Measurements from ENCODE around the gene LANCL2. TPM values are rescaled to one million over a fixed set of nuclear protein-coding genes. Genes with fewer than 3 reads are reported as not detected.

LANCL2 gene
- total and polyA plus RNA-seq, 2 experiments from 2014 or later: 7.3 to 10.7 TPM

- TF ChIP-seq ETS1 (IDR thresholded peaks at IDR 0.05): no peak
- TF ChIP-seq ZNF114 (CRISPR knock-in tag; IDR thresholded peaks at IDR 0.05): no peak
- no peak for TF ChIP-seq EZH2phosphoT487 (IDR thresholded peaks at IDR 0.05; ENCODE audit: unreplicated experiment)
- TF ChIP-seq NANOG (IDR thresholded peaks at IDR 0.05; ENCODE audit: borderline replicate concordance): no peak
- TF ChIP-seq POLR2AphosphoS5 (IDR thresholded peaks at IDR 0.05; ENCODE audit: low read depth): no peak
- TF ChIP-seq EZH2 (IDR thresholded peaks at IDR 0.05; ENCODE audit: low read depth, unreplicated experiment): no peak
- no peak for TF ChIP-seq ZNF331 (CRISPR knock-in tag; IDR thresholded peaks at IDR 0.05; ENCODE audit: low read depth)
Observed at GRCh38 chr7:55464422-55464821, 99.3 kb downstream of the LANCL2 start (continued).

GRCh38 chr7:55465691-55466090 is 100.6 kb downstream of the LANCL2 start:
- peaks cover 8% of the 10 kb centered on the region; the same call in 1 of the 2 replicates for H3K36me3 ChIP-seq (ENCODE audit: insufficient read depth)
- DNase-seq (ENCODE audit: low spot score): no peak
- no peak overlapping the region for H3K27ac ChIP-seq (ENCODE audit: low read depth)
- H3K9me2 ChIP-seq (ENCODE audit: insufficient read depth): no peaks in the 10 kb centered on the region
- H3K36me3 Mint-ChIP-seq (ENCODE audit: low read depth): peaks cover 81% of the 10 kb centered on the region
- H4K20me1 ChIP-seq (replicated peaks; ENCODE audit: insufficient read depth): no peaks in the 10 kb centered on the region
- H3K4me2 ChIP-seq: no peak overlapping the region
- no peak overlapping the region for H3K27ac Mint-ChIP-seq
- no peaks in the 10 kb centered on the region for H3K4me1 ChIP-seq (ENCODE audit: insufficient read depth)
- TF ChIP-seq JUNB (IDR thresholded peaks at IDR 0.05; ENCODE audit: unreplicated experiment) (no peak), NANOG (IDR thresholded peaks at IDR 0.05; ENCODE audit: borderline replicate concordance) (no peak), CTCF (conservative IDR thresholded peaks at IDR 0.05; ENCODE audit: low read depth in 2 of 2) (no peak), STAT1 (IDR thresholded peaks at IDR 0.05; ENCODE audit: unreplicated experiment) (no peak), EZH2phosphoT487 (IDR thresholded peaks at IDR 0.05; ENCODE audit: unreplicated experiment) (no peak), CREB1 (CRISPR knock-in tag; IDR thresholded peaks at IDR 0.05; ENCODE audit: low read depth) (no peak), POLR2AphosphoS5 (IDR thresholded peaks at IDR 0.05; ENCODE audit: low read depth) (no peak), EZH2 (IDR thresholded peaks at IDR 0.05; ENCODE audit: low read depth, unreplicated experiment) (no peak)
- no peak for ATAC-seq
- no peak overlapping the region for H2AFZ ChIP-seq
- H3K27me3 Mint-ChIP-seq (ENCODE audit: insufficient read depth, low read depth, poor library complexity): peaks cover 13% of the 10 kb centered on the region
- no peak overlapping the region for H3K4me3 Mint-ChIP-seq
- H3K4me1 Mint-ChIP-seq: no peaks in the 10 kb centered on the region; the same call in 2 of the 3 replicates
- H3K9me3 Mint-ChIP-seq: peaks cover 66% of the 10 kb centered on the region
- H3F3A ChIP-seq (replicated peaks; ENCODE audit: low read depth): no peaks in the 10 kb centered on the region
- no peak overlapping the region for H3K4me3 ChIP-seq
- no peaks in the 10 kb centered on the region for H3K79me2 ChIP-seq (replicated peaks; ENCODE audit: insufficient read depth)
- H3K27me3 ChIP-seq (ENCODE audit: insufficient read depth): no peaks in the 10 kb centered on the region

GRCh38 chr7:55467047-55467593 is 102.0 kb downstream of the LANCL2 start:
- Mint-ChIP-seq H3K27ac (no peak overlapping the region), H3K27me3 (ENCODE audit: insufficient read depth, low read depth, poor library complexity) (peaks cover 13% of the 10 kb centered on the region), H3K4me1 (no peaks in the 10 kb centered on the region; the same call in 2 of the 3 replicates), H3K36me3 (ENCODE audit: low read depth) (peaks cover 76% of the 10 kb centered on the region), H3K4me3 (no peak overlapping the region), H3K9me3 (peaks cover 53% of the 10 kb centered on the region)
- Histone ChIP-seq H3K79me2 (replicated peaks; ENCODE audit: insufficient read depth) (no peaks in the 10 kb centered on the region), H3K4me1 (ENCODE audit: insufficient read depth) (no peaks in the 10 kb centered on the region), H3K9me2 (ENCODE audit: insufficient read depth) (no peaks in the 10 kb centered on the region), H3K27ac (ENCODE audit: low read depth) (no peak overlapping the region), H2AFZ (no peak overlapping the region), H3K27me3 (ENCODE audit: insufficient read depth) (no peaks in the 10 kb centered on the region), H3K4me2 (no peak overlapping the region), H3K36me3 (ENCODE audit: insufficient read depth) (peaks cover 8% of the 10 kb centered on the region; the same call in 1 of the 2 replicates), H3K4me3 (no peak overlapping the region), H4K20me1 (replicated peaks; ENCODE audit: insufficient read depth) (no peaks in the 10 kb centered on the region), H3F3A (replicated peaks; ENCODE audit: low read depth) (no peaks in the 10 kb centered on the region)
- DNase-seq (ENCODE audit: low spot score): no peak
- TF ChIP-seq CREB1 (CRISPR knock-in tag; IDR thresholded peaks at IDR 0.05; ENCODE audit: low read depth): no peak
- no peak for TF ChIP-seq JUNB (IDR thresholded peaks at IDR 0.05; ENCODE audit: unreplicated experiment)
- no peak for TF ChIP-seq ZNF114 (CRISPR knock-in tag; IDR thresholded peaks at IDR 0.05)
- no peak for TF ChIP-seq REST (IDR thresholded peaks at IDR 0.05; ENCODE audit: unreplicated experiment)
- no peak for TF ChIP-seq POLR2AphosphoS5 (IDR thresholded peaks at IDR 0.05; ENCODE audit: low read depth)
- TF ChIP-seq CTCF (conservative IDR thresholded peaks at IDR 0.05; ENCODE audit: low read depth in 2 of 2): no peak
- no peak for ATAC-seq

Measured in GM23338 (cell line).